Nephron progenitor cell (in vitro differentiated cells): ENCODE results near the gene TSHR.

Experiments used
- DNase-seq: peaks from one replicate; pipeline ENCODE4 v3.0.0; 2021
- H3K27ac Mint-ChIP-seq: 2 replicates; pipeline ENCODE4 v1.8.0; 2021; ENCODE audit warnings: mild to moderate bottlenecking, moderate library complexity, mixed read lengths
- H3K27me3 Mint-ChIP-seq: 2 replicates; pipeline ENCODE4 v1.8.0; 2021; ENCODE audit warnings: mild to moderate bottlenecking, low read depth, mixed read lengths; ENCODE audit not compliant: poor library complexity
- H3K36me3 Mint-ChIP-seq: 2 replicates; pipeline ENCODE4 v1.8.0; 2021; ENCODE audit warnings: low read depth, mixed read lengths
- H3K4me1 Mint-ChIP-seq: 2 replicates; pipeline ENCODE4 v1.8.0; 2021; ENCODE audit warnings: mixed read lengths
- H3K4me3 Mint-ChIP-seq: 2 replicates; pipeline ENCODE4 v1.8.0; 2021; ENCODE audit warnings: mild to moderate bottlenecking, moderate library complexity, mixed read lengths
- H3K9me3 Mint-ChIP-seq: 2 replicates; pipeline ENCODE4 v1.8.0; 2021; ENCODE audit warnings: mild to moderate bottlenecking, moderate library complexity, mixed read lengths
- TF ChIP-seq, protein P1 (sequence below): fragments of 200-600 bp; sonication (generic); IDR thresholded peaks from 2 replicates; pipeline ENCODE4 v1.5.0; 2021; ENCODE audit warnings: antibody characterized with exemption

Gene TSHR

DNA sequence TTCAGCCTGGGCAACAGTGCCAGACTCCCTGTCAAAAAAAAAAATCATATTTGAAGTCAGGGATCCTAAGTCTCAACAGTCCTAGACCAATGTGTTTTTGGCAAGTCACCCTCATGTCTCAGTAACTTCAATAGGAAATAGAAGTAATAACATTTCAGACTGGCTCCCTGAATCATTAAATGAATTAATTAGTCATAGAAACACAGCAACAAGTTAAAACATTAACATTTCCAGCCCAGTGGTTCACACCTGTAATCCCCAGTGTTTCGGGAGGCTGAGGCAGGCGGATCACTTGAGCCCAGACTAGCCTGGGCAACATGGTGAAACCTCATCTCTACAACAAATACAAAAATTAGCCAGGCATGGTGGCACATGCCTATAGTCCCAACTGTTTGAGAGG is 140.1 kb downstream of the TSHR start:
- Mint-ChIP-seq H3K4me3 (no peak overlapping the region), H3K36me3 (no peaks in the 10 kb centered on the region), H3K9me3 (no peaks in the 10 kb centered on the region), H3K27me3 (peaks cover 6% of the 10 kb centered on the region), H3K4me1 (no peaks in the 10 kb centered on the region), H3K27ac (no peak overlapping the region)
- DNase-seq, result no peak
- TF ChIP-seq, protein P1, sequence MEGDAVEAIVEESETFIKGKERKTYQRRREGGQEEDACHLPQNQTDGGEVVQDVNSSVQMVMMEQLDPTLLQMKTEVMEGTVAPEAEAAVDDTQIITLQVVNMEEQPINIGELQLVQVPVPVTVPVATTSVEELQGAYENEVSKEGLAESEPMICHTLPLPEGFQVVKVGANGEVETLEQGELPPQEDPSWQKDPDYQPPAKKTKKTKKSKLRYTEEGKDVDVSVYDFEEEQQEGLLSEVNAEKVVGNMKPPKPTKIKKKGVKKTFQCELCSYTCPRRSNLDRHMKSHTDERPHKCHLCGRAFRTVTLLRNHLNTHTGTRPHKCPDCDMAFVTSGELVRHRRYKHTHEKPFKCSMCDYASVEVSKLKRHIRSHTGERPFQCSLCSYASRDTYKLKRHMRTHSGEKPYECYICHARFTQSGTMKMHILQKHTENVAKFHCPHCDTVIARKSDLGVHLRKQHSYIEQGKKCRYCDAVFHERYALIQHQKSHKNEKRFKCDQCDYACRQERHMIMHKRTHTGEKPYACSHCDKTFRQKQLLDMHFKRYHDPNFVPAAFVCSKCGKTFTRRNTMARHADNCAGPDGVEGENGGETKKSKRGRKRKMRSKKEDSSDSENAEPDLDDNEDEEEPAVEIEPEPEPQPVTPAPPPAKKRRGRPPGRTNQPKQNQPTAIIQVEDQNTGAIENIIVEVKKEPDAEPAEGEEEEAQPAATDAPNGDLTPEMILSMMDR, result no peak

DNA sequence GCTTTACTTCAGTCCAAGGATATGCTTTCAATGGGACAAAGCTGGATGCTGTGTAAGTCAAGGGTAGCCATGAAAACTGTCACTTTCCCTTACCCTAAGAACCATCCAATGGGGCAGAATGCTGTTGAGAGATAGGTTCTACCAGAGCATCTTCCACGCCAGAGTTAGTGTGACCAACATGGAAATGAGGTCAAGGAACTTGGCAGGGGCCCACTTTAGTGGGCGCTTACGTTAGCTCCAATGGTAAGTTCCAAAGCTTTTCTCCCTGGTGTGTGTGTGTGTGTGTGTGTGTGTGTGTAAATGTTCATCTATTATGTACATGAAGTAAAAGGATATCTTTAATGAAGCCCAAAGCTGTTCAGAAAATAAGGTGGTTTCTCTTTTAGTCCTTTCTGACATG is 141.2 kb downstream of the TSHR start:
- TF ChIP-seq, protein P1, result no peak
- Mint-ChIP-seq H3K27me3 (peaks cover 5% of the 10 kb centered on the region), H3K27ac (no peak overlapping the region), H3K9me3 (no peaks in the 10 kb centered on the region), H3K4me1 (no peaks in the 10 kb centered on the region), H3K4me3 (no peak overlapping the region), H3K36me3 (no peaks in the 10 kb centered on the region)
- DNase-seq, result no peak

DNA sequence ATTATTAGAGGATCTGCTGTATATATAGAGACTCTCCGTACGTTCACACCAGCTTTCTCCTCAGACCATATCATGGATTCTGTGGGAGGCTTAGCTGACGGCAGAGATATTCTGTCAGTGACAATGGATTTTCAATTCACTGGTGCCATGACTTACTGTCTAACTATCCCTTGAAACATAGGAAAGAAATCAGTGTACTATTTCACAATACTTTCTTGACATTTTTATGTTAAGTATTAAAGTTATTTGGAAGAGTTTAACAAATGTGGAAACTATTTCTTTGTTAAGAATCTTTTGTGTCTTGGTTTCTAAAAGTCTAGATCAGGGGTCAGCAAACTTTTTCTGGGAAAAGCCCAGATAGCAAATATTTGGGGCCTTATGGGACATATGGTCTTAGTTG is 146.8 kb downstream of the TSHR start:
- Mint-ChIP-seq H3K4me3 (no peak overlapping the region), H3K27ac (no peak overlapping the region), H3K36me3 (no peaks in the 10 kb centered on the region), H3K9me3 (no peaks in the 10 kb centered on the region), H3K4me1 (peaks cover 10% of the 10 kb centered on the region), H3K27me3 (peaks cover 9% of the 10 kb centered on the region)
- TF ChIP-seq, protein P1, result no peak
- no peak for DNase-seq

DNA sequence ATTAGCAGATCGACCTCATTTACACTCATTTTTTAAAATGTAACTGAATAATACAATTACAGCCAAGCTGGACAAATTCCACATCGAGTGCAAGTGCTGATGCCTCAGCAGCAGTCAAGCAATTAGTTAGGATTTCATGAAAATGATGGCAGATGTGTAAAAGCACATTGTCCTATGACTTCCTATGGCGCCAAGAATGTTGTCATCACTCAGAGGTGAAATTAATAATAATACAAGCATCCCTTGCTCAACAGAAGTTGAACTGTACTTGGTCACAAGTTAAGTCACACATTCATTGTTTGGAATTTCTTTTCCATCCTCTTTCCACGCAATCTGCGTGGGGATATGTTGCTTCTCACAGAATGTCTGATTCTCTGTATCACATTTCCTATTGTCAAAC is 148.0 kb downstream of the TSHR start:
- peaks cover 9% of the 10 kb centered on the region for H3K27me3 Mint-ChIP-seq
- no peak overlapping the region for H3K27ac Mint-ChIP-seq
- no peaks in the 10 kb centered on the region for H3K36me3 Mint-ChIP-seq
- DNase-seq, result no peak
- TF ChIP-seq, protein P1, result no peak
- no peaks in the 10 kb centered on the region for H3K9me3 Mint-ChIP-seq
- H3K4me1 Mint-ChIP-seq, result peaks cover 10% of the 10 kb centered on the region
- H3K4me3 Mint-ChIP-seq, result no peak overlapping the region

DNA sequence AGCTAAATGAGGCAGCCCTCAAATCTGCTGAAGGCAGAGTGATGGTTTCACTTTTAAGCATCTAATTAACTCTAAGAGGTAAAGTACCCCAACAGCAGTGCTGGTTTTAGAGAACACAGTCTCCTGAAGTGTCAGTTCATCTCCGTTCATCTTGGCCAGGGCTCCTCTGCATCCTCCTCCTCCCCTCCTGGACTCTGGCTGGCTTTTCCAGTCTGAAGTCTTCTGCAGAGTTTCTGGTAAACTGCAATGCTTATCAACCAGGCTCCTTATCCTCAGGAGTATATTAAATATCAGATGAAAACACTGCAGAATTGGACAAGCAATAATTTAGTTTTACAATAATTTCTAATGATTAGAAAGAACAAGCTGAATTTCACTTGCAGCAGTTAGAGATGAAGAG is 150.0 kb downstream of the TSHR start:
- no peaks in the 10 kb centered on the region for H3K9me3 Mint-ChIP-seq
- peaks cover 10% of the 10 kb centered on the region for H3K4me1 Mint-ChIP-seq
- H3K27me3 Mint-ChIP-seq, result peaks cover 9% of the 10 kb centered on the region
- H3K36me3 Mint-ChIP-seq, result no peaks in the 10 kb centered on the region
- no peak for DNase-seq
- TF ChIP-seq, protein P1, result no peak
- no peak overlapping the region for H3K27ac Mint-ChIP-seq
- no peak overlapping the region for H3K4me3 Mint-ChIP-seq

DNA sequence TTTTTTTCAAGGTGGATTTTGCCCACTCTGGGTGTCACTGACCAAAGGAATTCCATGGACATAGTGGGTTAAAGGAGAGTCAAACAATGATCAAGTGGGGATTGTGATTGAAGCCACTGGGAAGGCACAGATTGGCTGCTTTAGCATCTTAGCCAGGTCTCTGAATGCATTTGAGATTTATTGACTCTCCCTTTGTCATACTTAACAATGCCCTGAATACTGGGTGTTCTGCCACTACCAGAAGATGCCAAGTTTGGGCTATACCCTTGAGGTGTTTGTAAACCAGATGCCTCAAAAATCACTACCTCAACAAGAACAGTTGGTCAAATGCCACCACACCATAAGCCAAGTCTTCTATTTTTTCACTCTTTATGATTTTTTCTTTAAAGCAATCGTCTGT is 150.5 kb downstream of the TSHR start:
- no peak overlapping the region for H3K27ac Mint-ChIP-seq
- no peak overlapping the region for H3K4me3 Mint-ChIP-seq
- H3K9me3 Mint-ChIP-seq, result no peaks in the 10 kb centered on the region
- H3K36me3 Mint-ChIP-seq, result no peaks in the 10 kb centered on the region
- no peak for DNase-seq
- TF ChIP-seq, protein P1, result no peak
- peaks cover 10% of the 10 kb centered on the region for H3K4me1 Mint-ChIP-seq
- peaks cover 9% of the 10 kb centered on the region for H3K27me3 Mint-ChIP-seq
